NCI-H2196 (cell line): ENCODE data around the gene C1QTNF1.
"Not testable (repeated sequence)": the region's sequence is repeated elsewhere in the genome, so short reads cannot be mapped to it uniquely, and the experiment has no call there.

ENCODE experiments used
- DNase-seq: peaks from one replicate; lab custom pipeline; 2025; ENCODE audit not compliant: unreplicated experiment; lab: John Stamatoyannopoulos, UW

C1QTNF1 gene

GRCh38 chr17:79005063-79005861 lies 18.7 kb upstream of the C1QTNF1 start:
- DNase-seq, result peak; percentile 95

- no peak for DNase-seq
Observed at GRCh38 chr17:79006046-79006445, 17.9 kb upstream of the C1QTNF1 start.

GRCh38 chr17:79006794-79007503 lies 17.0 kb upstream of the C1QTNF1 start:
- DNase-seq, result no peak

- DNase-seq, result no peak
Observed at GRCh38 chr17:79007504-79008381, 16.2 kb upstream of the C1QTNF1 start.

GRCh38 chr17:79008666-79009387 lies 15.1 kb upstream of the C1QTNF1 start:
- DNase-seq, result no peak

GRCh38 chr17:79009397-79010303 lies 14.3 kb upstream of the C1QTNF1 start, which contains the start of gene CANT1:
TSS of gene CANT1 (minus strand) at chr17:79009764. CDS start at chr17:78997622, 12,142 bp downstream.
- DNase-seq, result peak; percentile 91

GRCh38 chr17:79010304-79010646 lies 13.7 kb upstream of the C1QTNF1 start:
- no peak for DNase-seq

- DNase-seq, result no peak
Observed at GRCh38 chr17:79011451-79012147, 12.4 kb upstream of the C1QTNF1 start.

GRCh38 chr17:79012563-79013134 lies 11.3 kb upstream of the C1QTNF1 start:
- DNase-seq, result no peak

- no peak for DNase-seq
Observed at GRCh38 chr17:79014158-79014758, 9.7 kb upstream of the C1QTNF1 start.

- no peak for DNase-seq
Observed at GRCh38 chr17:79017546-79018369, 6.2 kb upstream of the C1QTNF1 start.

GRCh38 chr17:79018370-79018695 lies 5.6 kb upstream of the C1QTNF1 start:
- no peak for DNase-seq

- no peak for DNase-seq
Observed at GRCh38 chr17:79019261-79019631, 4.7 kb upstream of the C1QTNF1 start.

GRCh38 chr17:79019632-79020584 lies 4.1 kb upstream of the C1QTNF1 start:
- peak; percentile 84 for DNase-seq

GRCh38 chr17:79020631-79021301 lies 3.2 kb upstream of the C1QTNF1 start:
- no peak for DNase-seq

- DNase-seq, result not testable (repeated sequence)
Observed at GRCh38 chr17:79021929-79022328, 2.0 kb upstream of the C1QTNF1 start.
